ENCODE results near the gene SEC22A.

SEC22A gene

GRCh38 chr3:123201557-123202427 is at the start of gene SEC22A:
SEC22A (plus strand) TSS chr3:123201943; CDS start chr3:123209218, 7,275 bp downstream.
- DNase-seq (ENCODE audit: low spot score): peak; percentile 88

DNA sequence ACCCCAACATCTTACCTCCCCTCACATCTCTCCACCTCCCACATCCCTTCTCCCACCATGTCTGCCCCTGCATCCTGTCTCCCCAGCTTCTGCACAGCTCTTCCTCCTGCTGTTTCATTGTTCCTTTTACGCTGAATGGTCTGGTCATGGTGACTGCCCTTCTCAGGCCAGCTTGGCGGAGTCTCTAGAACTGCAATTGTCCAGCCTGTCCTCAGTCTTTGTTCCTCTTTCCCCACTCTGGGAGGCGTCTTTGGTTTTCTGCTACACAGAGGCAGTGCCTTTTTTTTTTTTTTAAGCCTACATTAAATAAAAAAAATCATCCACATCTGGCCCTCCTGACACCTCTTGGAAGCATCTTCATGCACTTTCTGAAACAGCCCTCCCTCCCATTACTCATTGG is 49.1 kb upstream of the SEC22A start:
- peak; percentile 66 for DNase-seq (ENCODE audit: low spot score)

GRCh38 chr3:123153125-123154019 is 48.4 kb upstream of the SEC22A start:
- peak; percentile 10 for DNase-seq (ENCODE audit: low spot score)

DNA sequence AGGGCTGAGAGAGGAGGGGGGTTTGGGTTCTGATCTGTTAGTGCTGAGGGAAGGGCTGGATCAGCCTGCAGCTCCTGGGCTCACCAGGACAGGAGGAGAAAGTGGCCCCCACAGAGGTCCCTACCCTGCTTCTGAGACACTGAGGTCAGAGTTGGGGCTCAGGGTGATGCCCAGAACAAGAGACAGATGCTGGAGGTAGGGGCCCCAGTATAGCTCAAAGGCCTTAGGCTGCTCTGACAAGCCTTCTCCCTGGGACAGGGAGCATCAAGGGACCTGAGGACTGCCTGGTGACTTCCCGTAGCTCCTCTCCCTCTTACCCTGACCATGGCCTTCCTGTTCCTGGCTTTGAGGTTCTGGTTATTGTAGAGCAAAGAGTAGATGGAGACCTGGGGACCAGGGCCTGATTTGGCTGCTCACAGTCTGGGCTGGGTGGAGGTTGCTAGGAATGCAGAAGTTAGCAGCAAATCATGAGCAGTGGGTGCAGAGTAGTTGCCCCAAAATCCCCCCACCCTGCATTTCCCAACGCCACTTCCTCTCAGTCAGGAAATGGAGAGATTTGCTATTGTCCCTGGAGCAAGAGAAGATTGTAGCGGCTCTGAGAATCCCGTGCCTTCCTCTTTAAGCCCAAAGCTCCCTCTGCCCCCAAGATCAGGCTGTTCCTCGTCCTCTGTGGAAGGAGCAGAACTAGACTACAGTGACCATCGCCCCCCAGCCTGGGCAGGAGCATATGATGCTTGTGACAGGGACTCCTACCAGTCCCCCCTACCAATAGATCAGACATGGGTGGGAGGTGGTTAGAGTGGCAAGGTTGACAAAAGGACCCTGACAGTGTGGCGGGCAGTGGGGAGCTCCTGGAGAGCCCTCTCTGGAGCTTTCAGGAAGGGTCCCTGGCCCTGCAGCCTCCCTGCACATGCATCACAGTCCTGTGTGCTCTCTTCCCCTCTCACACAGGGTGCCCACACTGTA is 47.4 kb upstream of the SEC22A start:
- DNase-seq (ENCODE audit: low spot score): peak; percentile 7

GRCh38 chr3:123155471-123156011 is 46.2 kb upstream of the SEC22A start:
- DNase-seq (ENCODE audit: low spot score): peak; percentile 19

DNA sequence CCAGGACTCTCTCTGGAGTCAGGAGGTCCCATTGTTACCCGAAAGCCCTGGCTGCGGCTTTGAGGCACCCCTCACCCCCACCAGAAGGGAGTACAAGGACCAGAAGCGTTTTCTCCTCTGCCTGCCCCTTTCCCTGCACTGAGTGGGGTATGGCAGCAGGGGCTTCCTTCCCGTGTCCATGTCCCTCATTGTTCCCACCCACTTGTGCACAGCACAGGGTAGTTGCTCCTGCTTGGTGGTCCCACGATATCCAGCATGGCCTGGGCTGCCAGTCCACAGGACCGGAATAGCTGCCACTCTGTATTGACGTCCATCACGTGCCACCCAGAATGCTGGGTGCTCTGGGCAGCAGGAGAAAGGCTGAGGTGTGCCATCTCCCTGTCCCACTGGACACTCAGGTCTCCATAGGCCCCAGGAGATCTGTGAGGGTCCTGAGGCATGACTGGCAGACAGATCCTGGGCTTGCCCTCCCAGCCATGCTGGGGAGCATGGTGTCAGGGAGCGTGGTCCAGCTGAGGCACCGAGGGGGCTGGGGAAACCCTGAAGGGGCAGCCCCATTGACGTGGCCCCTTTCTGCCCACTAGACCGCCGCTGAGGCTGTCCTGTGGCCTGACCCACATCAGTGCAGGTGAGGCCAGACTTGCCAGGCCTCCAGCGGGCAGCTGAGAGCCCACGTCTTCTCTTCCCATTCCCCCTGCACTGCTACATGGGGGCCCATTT is 45.3 kb upstream of the SEC22A start:
- DNase-seq (ENCODE audit: low spot score): no peak

DNA sequence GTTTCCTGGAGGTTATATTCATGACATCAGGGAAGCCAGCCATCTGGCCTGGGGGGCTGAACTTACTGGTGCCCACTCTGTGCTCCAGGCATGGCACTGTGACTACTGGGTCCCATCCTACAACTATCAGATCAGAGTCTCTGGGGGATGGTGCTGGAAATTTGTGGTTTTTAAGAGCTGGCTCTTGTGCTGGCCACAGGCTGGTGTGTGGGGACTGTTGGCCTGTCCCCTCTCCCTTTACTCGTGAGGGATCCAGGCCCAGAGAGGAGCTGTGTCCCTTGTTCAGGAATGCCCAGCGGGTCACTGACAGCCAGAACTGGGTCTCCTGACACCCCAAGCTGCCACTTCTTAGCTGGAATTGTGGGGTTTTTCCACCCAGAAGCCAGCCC is 44.5 kb upstream of the SEC22A start:
- DNase-seq (ENCODE audit: low spot score): no peak

GRCh38 chr3:123157598-123158287 is 44.0 kb upstream of the SEC22A start:
- DNase-seq (ENCODE audit: low spot score): no peak

DNA sequence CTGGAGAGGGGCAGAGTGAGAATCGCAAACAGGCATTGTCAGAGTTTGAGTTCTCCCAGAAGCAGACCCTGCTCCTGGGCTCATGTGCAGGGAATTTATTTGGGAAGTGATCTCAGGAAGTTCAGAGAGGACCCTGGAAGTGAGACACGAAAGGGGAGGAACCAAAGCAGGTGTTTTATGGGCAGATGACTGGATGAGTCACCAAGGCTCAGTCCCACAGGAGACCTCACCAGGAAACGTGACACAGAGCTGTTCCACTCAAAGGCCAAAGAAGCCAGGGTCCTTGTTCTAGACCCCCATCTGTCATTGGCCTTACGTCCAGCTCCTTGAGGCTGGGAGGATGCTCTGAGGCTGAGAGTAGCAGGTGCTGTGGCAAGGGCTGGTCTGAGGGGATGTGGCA is 43.4 kb upstream of the SEC22A start:
- no peak for DNase-seq (ENCODE audit: low spot score)

DNA sequence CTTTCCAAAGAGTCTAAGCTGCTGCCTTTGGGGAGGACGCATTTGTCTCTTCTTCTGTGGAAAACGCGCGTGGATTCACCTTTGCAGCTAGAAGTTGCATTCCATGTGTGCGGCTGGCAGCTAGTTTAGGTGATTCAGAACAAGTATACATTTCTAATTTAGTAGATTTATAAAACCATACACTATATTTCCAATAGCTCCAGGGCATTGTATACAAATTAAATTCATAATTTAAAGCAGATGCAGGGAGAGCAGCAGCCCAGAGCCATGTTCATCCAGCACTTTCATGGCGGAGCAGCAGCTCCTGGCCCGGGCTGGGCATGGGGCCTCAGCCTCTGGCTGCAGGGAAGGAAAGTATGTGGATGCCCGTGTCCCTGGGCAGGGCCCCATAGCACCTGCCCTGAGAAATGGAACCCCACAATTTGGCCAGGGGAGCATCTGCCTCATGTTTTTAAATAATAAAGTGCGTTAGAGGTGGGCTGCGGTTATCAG is 42.8 kb upstream of the SEC22A start:
- no peak for DNase-seq (ENCODE audit: low spot score)

GRCh38 chr3:123159926-123160635 is 41.7 kb upstream of the SEC22A start:
- DNase-seq (ENCODE audit: low spot score): no peak

GRCh38 chr3:123161167-123161566 is 40.6 kb upstream of the SEC22A start:
- no peak for DNase-seq (ENCODE audit: low spot score)

DNA sequence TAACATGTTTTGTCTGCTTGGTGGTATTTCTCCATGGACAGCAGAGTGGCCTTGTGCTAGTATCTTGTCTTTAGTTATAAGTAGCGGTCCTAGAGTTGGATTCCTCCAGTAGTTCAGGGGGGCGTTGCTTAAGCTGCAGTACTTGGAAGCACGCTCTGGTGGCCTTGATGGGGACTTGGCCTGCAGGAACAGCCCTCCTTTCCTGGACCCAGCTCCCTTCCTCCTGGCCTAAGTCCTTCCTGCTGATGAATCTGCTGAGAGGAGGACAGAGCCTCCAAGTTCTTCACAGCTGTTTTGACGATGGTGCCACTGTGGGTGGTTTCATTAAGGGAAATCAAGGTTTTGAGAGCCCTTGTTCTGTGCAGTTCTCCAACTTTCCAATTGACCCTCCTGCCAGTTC is 38.6 kb upstream of the SEC22A start:
- no peak for DNase-seq (ENCODE audit: low spot score)

DNA sequence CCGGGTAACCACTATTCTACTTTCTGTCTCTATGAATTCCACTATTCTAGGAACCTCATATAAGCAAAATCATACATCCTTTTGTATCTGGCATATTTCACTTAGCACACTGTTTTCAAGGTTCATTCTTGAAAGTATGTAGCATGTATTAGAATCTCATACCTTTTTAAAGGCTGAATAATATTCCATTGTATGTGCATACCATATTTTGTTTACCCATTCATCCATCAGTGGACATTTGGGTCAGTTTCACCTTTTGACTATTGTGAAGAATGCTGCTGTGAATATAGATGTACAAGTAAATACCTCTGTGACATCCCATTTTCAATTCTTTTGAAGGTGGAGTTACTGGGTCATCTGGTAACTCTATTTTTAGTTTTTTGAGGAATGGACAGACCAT is 36.6 kb upstream of the SEC22A start:
- DNase-seq (ENCODE audit: low spot score): no peak

- DNase-seq (ENCODE audit: low spot score): no peak
Measured at GRCh38 chr3:123167686-123168085, 34.1 kb upstream of the SEC22A start.

GRCh38 chr3:123168122-123168521 is 33.6 kb upstream of the SEC22A start:
- no peak for DNase-seq (ENCODE audit: low spot score)

GRCh38 chr3:123168605-123169004 is 33.1 kb upstream of the SEC22A start:
- DNase-seq (ENCODE audit: low spot score): no peak

- DNase-seq (ENCODE audit: low spot score): no peak
Measured at GRCh38 chr3:123169492-123169929, 32.2 kb upstream of the SEC22A start.

- no peak for DNase-seq (ENCODE audit: low spot score)
Measured at GRCh38 chr3:123169930-123170329, 31.8 kb upstream of the SEC22A start.

All from pons (tissue), 1 donor.